Measurements from ENCODE around the gene WFDC2.

DNA sequence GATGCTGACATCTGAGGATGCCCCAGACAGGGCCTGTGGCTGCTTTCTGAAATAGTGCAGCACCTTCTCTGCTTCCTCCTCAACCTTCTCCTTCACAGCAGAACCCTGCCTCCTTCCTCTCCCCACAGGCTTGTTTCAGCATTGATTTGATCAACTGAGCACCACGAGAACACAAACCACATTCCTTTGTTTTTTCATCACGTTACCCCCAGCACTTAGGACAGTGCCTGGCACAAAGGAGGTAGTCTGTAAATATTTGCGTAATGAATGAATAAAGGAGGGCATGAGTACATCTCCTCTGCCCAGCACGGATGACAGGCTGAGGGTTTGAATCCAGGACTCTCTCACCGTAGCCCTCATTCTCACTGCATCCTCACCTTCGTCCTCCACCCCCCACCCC lies 21.3 kb upstream of the WFDC2 start:
- TF ChIP-seq EZH2 (IDR thresholded peaks at IDR 0.05; ENCODE audit: borderline replicate concordance, low read depth, low read length, severe bottlenecking) = no peak
- TF ChIP-seq, protein P1, sequence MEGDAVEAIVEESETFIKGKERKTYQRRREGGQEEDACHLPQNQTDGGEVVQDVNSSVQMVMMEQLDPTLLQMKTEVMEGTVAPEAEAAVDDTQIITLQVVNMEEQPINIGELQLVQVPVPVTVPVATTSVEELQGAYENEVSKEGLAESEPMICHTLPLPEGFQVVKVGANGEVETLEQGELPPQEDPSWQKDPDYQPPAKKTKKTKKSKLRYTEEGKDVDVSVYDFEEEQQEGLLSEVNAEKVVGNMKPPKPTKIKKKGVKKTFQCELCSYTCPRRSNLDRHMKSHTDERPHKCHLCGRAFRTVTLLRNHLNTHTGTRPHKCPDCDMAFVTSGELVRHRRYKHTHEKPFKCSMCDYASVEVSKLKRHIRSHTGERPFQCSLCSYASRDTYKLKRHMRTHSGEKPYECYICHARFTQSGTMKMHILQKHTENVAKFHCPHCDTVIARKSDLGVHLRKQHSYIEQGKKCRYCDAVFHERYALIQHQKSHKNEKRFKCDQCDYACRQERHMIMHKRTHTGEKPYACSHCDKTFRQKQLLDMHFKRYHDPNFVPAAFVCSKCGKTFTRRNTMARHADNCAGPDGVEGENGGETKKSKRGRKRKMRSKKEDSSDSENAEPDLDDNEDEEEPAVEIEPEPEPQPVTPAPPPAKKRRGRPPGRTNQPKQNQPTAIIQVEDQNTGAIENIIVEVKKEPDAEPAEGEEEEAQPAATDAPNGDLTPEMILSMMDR (IDR thresholded peaks at IDR 0.05; ENCODE audit: borderline replicate concordance, extremely low read depth, low read length, poor library complexity, severe bottlenecking) = no peak

Data from DND-41 (cell line).